ENCODE data around the gene TAPT1. TPM values are rescaled to one million over a fixed set of nuclear protein-coding genes. Genes with fewer than 3 reads are reported as not detected.

Gene TAPT1
- total RNA-seq, 1 donor from 2014 or later = 37.6 TPM

GRCh38 chr4:16140231-16140878, 85.9 kb downstream of the TAPT1 start:
- intact Hi-C loops (cut with micrococcal nuclease) = no loop called here

DNA sequence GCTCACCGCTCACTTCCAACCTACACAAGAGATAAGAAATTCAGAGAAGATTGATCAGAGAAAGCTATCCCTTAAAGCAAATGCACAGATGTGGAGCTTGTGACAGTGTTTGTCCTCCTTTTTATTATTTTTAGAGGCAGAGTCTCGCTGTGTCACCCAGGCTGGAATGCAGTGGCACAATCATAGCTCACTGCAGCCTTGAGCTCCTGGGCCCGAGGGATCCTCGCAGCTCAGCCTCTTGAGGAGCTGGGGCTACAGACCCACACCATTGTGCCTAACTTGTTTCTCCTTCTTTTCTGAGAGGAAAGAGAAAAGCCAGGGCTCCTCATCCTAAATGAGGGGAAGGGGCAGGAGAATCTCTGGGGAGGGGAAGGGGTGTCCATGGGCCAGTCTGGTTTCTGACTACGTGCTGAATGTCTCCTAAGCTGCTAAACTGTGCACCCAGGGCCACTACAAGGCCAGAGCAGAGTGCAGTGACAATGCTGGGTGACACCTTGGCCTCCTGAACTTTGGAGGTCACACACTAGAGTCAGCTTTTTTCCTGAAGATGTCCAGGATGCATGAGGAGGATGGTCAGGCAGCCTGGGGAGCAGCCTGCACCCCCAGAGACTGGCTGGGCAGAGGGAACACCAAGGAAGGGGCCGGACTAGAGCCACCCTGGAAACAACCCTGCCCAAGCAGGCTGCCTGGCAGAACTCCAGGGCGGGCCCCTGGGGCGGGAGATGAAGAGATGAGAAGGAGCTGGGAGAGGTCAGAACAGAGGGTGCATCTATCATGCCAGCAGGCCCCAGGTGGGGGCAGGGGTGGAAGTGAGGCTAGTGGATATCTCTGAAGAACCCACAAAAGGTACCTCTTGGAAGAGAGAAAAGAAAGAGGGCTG, 87.0 kb downstream of the TAPT1 start:
- intact Hi-C loops (cut with micrococcal nuclease) = no loop called here

GRCh38 chr4:16136827-16137226, 89.4 kb downstream of the TAPT1 start:
- intact Hi-C loops (cut with micrococcal nuclease) = no loop called here

- intact Hi-C loops (cut with micrococcal nuclease) = no loop called here
These were observed 90.0 kb downstream of the TAPT1 start for GRCh38 chr4:16136311-16136710.

- intact Hi-C loops (cut with micrococcal nuclease) = no loop called here
These were observed 92.9 kb downstream of the TAPT1 start for GRCh38 chr4:16133406-16133805.

GRCh38 chr4:16131293-16131692, 95.0 kb downstream of the TAPT1 start:
- intact Hi-C loops (cut with micrococcal nuclease) = no loop called here

GRCh38 chr4:16129336-16129735, 96.9 kb downstream of the TAPT1 start:
- intact Hi-C loops (cut with micrococcal nuclease) = no loop called here

- intact Hi-C loops (cut with micrococcal nuclease) = no loop called here
These were observed 99.6 kb downstream of the TAPT1 start for GRCh38 chr4:16126714-16127113.

DNA sequence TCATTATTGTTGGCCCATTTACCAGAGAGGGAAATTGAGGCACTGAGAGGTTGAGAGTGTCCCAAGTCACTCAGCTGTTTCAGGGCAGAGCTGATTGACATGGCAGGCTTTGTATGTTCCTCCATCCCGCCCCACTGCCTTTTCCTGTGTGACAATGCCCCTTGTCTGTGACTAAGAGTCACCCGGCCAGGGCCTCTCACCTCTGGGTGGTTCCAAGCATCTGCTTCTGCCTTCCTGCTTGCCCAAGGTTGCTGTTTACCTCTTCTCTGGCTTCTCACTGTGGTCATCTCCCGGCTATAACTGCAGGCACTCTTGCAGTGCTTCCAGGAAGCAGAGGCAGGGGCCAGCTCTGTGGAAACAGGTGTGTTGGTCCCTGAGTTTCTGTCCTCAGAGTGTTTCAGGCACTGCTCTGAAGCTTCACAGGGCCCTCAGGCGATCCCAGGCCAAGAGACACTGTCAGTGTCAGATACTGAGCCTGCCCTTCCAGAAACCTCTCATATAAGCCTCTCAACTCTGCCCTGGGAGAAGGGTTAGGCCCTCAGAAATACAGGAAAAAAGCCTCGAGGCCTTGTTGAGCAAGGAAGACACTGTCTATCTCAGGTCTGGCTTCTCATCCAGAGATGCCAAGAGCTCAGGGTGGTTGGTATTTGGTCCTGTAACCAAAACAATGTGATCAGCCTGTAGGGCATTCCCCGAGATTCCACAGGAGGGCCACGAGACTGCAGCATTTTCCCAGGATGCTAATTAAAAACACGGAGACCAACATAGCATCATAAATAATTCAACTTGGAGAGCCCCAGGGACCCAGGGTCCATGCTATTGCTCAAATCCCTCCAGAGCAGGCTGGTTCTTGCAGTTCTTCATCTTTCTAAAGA, 100.5 kb downstream of the TAPT1 start:
- intact Hi-C loops (cut with micrococcal nuclease) = no loop called here

DNA sequence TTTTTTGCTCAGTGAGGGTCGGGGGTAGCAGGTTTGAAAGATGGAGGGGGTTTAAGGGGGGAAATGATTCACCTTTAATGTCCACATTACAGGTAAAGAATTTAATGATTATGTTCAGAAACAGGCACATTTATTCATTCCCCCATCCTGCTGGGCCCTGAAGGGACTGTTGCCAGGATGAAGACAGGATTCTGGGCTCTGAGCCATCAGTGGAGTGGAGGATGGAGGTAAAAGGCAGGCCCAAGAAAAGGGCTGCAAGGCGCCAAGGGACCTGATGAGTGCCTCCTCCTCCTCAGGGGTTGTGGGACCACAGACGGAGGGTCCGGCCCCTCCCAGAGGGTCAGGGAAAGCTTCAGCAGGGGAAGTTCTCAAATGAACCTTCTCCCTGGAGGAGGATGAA, 102.0 kb downstream of the TAPT1 start:
- intact Hi-C loops (cut with micrococcal nuclease) = no loop called here

DNA sequence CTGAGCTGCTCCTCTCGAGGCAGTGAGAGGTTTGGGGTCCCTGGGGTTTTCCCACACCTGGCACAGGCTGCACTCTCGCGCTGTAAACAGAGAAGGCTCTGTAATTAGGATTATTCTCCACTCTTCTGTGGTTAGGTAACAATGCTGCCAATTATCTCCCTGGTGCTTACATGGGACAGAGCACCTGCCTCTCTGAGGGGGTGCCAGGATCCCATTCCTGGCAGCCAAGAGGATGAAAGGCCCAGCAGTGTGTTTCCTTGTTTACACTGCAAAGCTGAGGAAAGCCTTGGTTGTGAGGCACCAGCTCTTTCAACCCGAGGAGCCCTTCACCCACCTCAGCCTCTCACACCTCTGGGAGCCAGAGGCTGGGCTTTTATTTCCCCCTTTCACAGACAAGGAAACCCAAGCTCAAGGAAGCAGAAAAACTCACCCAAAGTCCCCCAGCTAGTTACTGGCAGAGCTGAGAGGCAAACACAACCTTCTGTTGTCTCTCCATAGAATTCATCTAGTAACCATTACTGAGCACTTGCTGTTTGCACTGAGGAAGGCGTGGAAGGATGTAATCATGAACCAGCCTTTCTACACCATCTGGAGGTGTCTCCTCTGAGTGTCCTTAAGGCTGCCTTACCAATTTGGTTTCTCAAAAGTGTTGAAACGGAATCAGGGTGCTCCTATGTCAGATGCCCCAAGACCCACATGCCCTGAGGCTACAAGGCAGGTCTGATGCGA, 102.8 kb downstream of the TAPT1 start:
- intact Hi-C loops (cut with micrococcal nuclease) = no loop called here

- intact Hi-C loops (cut with micrococcal nuclease) = no loop called here
These were observed 103.5 kb downstream of the TAPT1 start for GRCh38 chr4:16122784-16123183.

DNA sequence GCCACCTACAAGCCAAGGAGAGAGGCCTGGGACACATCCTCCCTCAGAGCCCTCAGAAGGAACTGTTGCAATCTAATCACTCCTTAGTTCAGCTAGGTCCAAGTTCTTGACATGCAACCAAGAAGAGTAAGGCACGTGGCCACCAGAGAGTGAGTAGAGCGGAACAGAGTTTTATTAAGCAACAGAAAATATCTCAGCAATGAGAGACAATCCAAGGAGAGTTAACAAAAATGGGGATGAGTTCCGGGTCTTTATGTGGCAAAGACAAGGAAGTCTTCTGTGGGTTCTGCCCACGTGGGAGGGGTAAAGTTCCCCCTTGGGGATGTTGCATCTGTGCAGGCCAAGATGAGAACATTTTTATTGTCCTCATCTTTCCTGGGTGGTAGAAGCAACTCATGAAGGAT, 104.0 kb downstream of the TAPT1 start:
- intact Hi-C loops (cut with micrococcal nuclease) = no loop called here

- intact Hi-C loops (cut with micrococcal nuclease) = no loop called here
These were observed 105.6 kb downstream of the TAPT1 start for GRCh38 chr4:16120720-16121119.

GRCh38 chr4:16119981-16120380, 106.3 kb downstream of the TAPT1 start:
- intact Hi-C loops (cut with micrococcal nuclease) = no loop called here

DNA sequence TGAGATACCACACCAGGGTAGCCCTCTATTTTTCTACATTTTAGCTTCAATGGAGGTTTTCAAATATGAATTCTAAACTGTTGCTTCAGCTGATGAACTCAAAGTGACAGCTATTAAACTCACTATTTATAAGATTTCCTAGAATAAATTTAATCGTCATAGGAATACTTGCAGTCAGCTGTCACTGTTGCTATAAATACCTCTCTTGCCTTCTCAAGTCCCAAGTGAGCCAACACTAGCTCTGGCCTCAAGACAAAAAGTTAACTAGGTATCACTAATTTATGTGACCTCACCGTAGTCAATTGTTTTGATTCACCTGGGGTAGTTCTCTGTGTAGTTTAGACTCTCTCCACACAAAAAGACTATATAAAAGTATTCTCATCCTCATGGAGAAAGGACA, 108.2 kb downstream of the TAPT1 start:
- intact Hi-C loops (cut with micrococcal nuclease) = no loop called here

- intact Hi-C loops (cut with micrococcal nuclease) = no loop called here
These were observed 109.1 kb downstream of the TAPT1 start for GRCh38 chr4:16117164-16117563.

DNA sequence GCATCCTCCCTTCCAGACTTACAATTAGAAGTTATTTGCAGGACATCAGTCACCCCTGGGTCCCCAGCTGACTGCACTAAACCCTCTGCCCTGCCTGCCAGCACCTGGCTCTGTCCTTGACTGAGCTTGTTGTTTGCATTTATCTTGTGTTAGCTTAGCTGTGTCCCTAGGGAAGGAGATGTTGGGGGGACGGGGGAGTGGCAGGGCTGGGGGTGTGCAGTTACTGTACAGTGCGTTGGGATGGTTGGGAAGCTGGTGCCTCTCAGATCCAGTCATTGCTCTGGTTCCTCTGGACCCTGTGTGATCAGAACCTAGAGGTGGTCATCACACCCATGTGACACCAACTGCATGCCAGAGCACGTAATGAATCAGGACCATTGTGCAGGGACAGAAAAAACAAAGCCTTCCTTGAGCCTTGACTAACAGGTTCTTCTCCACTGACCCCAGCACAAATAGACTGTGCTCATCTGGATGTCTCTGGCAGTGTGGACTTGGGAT, 109.7 kb downstream of the TAPT1 start:
- intact Hi-C loops (cut with micrococcal nuclease) = no loop called here

DNA sequence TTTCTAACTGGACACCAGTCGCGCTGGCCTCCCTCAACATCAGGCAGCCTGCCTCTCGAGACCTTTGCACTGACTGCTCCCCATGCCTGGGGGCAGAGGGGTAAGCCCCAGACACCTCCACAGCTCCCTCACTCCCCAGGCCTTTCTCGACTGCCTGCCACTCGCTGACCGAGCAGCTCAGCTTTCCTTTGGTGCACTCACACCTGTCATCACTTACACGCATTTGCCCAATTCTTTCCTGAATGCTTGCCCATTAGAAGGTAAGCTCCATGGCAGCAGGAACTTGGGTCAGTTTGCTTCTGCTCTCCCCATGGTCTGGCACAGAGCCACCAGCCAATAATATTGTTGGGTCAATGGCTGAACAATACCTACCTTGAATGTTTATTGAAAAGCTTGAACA, 110.3 kb downstream of the TAPT1 start:
- intact Hi-C loops (cut with micrococcal nuclease) = no loop called here

DNA sequence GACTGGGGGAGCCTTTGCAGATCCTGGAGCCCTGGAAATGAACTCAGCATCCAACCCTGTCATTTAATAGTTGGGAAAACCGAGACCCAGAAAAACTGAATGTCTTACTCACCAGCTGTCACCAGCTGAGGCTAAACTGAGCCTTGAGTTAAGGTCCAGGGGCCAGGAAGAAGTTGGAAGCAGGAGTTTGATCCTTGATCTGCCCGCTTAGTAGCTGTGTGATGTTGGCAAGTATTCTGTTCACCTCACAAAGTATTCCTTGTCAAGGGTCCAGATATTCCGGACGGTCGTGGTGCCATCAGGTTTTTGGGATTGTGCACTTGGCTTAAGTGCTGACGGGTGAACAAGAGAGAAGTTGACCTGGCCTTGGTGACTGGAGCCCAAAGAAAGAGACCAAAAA, 111.7 kb downstream of the TAPT1 start:
- intact Hi-C loops (cut with micrococcal nuclease) = no loop called here

DNA sequence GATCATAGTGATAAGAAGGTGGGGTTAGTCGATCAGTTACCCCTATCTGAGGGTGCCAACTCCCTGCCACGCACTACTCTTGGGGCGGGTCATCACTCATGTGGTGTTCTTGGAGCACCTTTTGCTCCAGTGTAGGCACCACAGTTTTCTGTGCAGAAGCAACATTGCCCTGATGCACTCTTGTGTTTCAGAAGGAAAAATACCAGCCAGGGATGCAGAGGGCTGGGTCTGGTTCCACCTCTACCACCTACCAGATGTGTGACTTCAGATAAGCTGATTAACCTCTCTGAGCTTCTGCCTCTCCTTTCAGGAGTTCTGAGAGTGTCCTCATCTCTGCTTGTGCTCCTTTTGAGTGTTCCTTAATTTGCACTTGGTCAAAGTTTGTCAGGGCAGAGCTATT, 112.5 kb downstream of the TAPT1 start:
- intact Hi-C loops (cut with micrococcal nuclease) = no loop called here
